GM18867 (cell line): ENCODE results near the gene TRAK2.
A peak's percentile ranks its signal among the peaks of the same experiment; 100 is the strongest.

Experiments used
- ATAC-seq: cut with Tn5 transposase; IDR thresholded peaks from one replicate; pipeline ENCODE4 v1.9.1; 2021; ENCODE audit warnings: mild to moderate bottlenecking, moderate library complexity; ENCODE audit not compliant: unreplicated experiment

Gene TRAK2

GRCh38 chr2:201362396-201362795 lies 88.9 kb downstream of the TRAK2 start:
- no peak for ATAC-seq

- no peak for ATAC-seq
Observed at GRCh38 chr2:201361078-201361733, 90.1 kb downstream of the TRAK2 start.

GRCh38 chr2:201360256-201360655 lies 91.0 kb downstream of the TRAK2 start:
- no peak for ATAC-seq

GRCh38 chr2:201358684-201359083 lies 92.6 kb downstream of the TRAK2 start:
- no peak for ATAC-seq

- no peak for ATAC-seq
Observed at GRCh38 chr2:201357221-201357620, 94.0 kb downstream of the TRAK2 start, which contains the start of gene FLACC1. TSS of gene FLACC1 (minus strand) at chr2:201357345. CDS start at chr2:201351404, 5,941 bp downstream.

- no peak for ATAC-seq
Observed at GRCh38 chr2:201353116-201353515, 98.1 kb downstream of the TRAK2 start.

- no peak for ATAC-seq
Observed at GRCh38 chr2:201350879-201351278, 100.4 kb downstream of the TRAK2 start.

GRCh38 chr2:201349601-201350000 lies 101.7 kb downstream of the TRAK2 start:
- ATAC-seq: no peak

- ATAC-seq: no peak
Observed at GRCh38 chr2:201348758-201349157, 102.5 kb downstream of the TRAK2 start.

GRCh38 chr2:201347138-201347537 lies 104.1 kb downstream of the TRAK2 start:
- ATAC-seq: no peak

GRCh38 chr2:201345625-201346213 lies 105.5 kb downstream of the TRAK2 start:
- ATAC-seq: no peak

- ATAC-seq: peak; percentile 88
Observed at GRCh38 chr2:201344663-201345366, 106.4 kb downstream of the TRAK2 start.

GRCh38 chr2:201343559-201343958 lies 107.7 kb downstream of the TRAK2 start:
- no peak for ATAC-seq

- ATAC-seq: no peak
Observed at GRCh38 chr2:201342923-201343322, 108.3 kb downstream of the TRAK2 start.

GRCh38 chr2:201329409-201329808 lies 121.8 kb downstream of the TRAK2 start:
- no peak for ATAC-seq

GRCh38 chr2:201327678-201328077 lies 123.6 kb downstream of the TRAK2 start:
- no peak for ATAC-seq
